HG02798 (cell line): Measurements from ENCODE around the gene ABCC12.
"Not testable (repeated sequence)": the region's sequence is repeated elsewhere in the genome, so short reads cannot be mapped to it uniquely, and the experiment has no call there.

Source experiments
- ATAC-seq: cut with Tn5 transposase; IDR thresholded peaks from one replicate; pipeline ENCODE4 v1.9.1; 2021; ENCODE audit warnings: mild to moderate bottlenecking; ENCODE audit not compliant: unreplicated experiment, poor library complexity

ABCC12 gene

DNA sequence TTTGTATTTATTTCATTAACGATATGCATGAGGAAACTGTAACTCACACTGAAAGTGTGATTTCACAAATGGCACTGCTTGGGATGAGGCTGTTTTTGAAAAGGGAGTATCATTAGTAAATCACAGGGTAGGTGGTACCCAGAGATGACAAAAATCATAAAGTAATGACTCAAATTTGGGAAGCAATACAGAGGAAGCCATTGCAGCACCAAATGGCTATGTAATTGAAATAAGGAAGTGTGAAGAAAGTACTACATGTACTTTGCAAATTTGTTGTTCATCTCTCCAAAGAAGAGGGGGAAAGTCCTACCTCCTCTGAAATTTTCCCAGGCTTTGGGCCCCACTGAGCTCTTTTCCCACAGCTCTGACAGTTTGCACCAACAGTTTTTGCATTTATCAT is 12.3 kb upstream of the ABCC12 start:
- ATAC-seq = no peak

DNA sequence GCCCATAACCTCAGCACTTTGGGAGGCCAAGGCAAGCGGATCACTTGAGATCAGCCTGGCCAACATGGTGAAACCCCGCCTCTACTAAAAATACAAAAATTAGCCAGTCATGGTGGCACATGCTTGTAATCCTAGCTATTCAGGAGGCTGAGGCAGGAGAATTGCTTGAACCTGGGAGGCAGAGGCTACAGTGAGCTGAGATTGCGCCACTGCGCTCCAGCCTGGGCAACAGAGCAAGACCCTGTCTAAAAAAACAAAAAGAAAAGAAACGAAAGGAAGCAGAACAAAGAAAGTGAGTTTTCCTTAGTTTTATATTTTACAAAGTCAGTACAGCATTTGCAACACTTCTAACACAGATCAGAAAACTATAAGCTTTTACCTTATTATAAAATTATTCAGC is 10.8 kb upstream of the ABCC12 start:
- ATAC-seq = not testable (repeated sequence)

DNA sequence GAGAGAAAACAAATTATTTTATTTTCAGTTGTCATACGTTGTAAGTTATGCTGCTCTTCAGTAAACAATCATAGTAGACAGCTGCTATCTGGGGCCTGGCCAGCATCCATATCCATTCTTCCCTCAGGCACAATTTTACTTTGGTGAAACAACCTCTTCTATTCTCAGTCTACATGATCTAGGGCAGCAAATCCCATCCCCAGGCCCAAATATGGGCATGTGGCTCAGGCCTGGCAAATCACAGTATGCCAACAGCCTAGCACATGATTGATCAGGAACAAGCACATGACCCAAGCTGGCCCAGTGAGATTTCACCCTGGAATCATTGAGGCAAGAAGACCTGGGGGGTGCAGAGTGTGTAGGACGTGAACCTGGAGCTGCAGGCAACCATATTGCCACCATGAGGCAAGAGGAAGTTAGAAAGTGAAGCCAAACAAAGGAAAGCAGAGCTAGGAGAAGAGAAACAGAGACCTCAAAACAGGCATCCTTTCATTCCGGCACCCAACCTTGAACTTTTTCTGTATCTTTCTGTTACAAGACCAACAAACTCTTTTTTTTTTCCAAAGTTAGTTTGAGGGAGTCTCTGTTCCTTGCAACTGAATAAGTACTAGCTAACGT is 10.3 kb upstream of the ABCC12 start:
- no peak for ATAC-seq

DNA sequence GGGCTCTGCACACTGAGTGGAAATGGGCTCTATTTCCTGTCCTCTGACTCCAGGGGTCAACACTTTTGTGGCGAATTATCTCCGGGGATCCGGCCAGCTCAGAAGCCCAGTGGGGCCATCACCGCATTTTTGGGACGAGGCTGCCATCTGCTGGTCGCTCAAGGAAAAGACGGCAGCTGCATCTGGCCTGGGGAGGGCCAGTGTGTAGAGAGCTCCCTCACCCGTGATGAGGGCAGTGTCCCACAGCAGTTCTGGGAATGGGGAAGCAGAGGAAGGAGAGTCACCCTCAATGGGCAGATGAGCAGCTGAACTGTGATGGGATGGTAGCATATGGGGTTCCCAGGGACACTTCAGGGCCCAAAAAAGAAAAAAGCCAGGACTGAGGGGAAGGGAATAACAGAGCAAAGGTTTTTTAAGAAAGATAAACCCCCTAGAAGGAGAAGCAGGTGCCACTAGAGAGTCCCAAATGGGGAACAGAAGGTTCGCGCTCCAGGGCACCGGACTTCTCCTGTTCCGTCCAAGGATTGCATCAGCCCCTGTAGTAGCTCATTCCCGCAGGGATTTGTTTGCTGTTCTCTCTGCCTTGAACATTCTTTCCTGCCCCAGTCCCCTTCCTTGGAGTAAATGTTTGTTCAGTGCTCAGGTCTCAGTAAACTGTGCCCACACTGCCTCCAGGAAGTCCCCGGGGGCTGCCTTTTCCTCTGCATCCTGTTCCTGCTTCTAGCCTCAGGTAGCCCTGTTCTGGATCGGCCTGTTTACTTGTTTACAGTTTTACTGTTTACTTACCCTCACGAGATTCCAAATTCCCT is 9.3 kb upstream of the ABCC12 start:
- peak; percentile 94 for ATAC-seq

DNA sequence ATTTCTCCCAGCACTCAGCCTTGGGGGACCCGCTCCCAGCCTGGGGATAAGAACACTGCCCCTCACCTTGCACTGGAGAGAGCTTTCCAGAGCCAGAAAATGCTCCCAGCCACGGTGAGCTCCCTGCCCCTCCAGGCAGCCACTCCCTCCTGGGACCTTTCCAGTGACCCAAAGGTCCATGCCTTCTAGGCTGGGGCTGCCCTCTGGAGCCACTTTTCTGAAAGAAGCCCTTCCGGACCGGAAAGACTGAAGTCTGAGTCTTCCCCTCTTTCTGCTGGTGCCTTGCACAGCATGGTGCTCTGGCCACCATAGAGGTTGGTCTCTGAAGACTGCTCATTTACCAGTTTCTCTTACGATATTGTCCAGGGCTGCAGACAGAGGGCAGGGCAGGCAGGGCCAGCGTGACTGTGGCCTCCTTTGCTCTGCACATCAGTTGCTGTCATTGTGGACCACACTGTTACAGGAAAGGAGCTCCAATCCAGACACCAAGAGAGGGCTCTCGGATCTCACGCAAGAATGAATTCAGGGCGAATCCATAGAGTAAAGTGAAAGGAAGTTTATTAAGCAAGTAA is 7.1 kb upstream of the ABCC12 start:
- ATAC-seq = no peak

DNA sequence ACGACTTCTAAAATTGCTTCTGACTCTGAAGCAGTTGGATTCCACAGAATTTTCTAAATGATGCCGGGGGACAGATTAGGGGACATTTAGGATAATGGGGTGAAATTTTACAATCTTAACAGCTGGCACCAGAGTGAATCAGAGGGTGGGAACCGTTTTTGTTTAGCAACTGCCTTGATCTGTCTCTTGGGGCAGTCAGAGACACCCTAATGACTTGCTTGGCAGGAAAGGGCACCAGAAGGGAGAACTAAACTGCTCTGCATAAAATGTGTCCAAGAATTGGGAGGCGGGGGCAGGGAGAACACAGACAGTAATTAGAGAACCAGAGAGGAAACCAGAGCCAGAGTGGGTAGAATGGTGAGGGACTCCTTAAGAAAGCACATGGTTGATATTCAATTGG is 6.1 kb upstream of the ABCC12 start:
- ATAC-seq = no peak

DNA sequence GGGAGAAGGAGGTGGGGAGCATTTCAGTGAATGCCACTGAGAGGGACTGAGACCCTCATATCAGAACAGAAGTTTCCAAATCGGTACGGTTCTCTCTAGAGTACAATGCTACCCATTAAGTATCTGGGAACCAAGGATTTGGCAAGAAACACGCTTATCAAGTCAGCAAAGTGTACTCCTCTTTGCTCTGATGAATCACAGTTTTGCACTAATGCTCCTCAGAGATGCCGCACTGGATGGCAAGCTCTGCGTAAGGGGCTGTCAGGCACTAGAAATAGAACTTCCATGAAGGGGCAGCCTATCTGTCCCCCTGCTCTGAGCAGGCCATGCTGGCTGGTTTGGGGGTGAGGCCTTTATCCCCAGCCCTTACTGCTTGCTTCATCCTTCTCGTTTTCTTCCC is 4.8 kb upstream of the ABCC12 start:
- ATAC-seq = no peak

DNA sequence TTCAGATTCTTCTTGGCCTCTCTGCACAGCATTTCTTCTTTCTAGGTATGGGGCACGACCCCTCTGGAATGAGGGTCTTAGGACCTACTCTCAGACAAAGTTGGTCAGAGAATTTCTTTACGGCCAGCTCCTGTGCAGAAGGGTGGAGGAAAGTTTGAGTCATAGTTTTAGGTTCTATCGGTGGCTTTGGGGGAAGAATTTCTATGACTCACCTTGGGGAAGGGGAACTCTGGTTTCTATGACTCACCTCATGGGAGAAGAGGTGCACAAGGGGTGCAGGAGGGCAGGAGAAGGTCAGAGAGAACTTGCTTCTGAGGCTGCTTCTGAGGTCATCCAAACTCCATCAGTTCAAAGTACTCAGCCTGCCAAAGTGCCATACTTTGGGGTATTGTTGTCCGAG is 2.5 kb upstream of the ABCC12 start:
- peak; percentile 73 for ATAC-seq

DNA sequence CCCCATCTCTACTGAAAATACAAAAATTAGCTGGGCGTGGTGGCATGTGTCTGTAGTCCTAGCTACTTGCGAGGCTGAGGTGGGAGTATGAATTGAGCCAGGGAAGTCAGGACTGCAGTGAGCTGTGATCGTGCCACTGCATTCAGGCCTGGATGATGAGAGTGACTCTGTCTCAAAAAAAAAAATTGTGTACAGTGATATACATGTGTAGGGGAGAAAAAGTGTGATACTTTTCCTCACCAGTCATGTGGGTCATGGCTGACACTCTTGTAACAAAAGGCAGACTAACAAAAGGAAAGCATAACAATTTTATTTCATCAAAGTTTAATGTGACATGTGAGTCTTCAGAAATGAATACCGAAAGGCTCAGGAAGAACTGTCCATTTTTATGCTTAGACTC is 2.0 kb upstream of the ABCC12 start:
- no peak for ATAC-seq

DNA sequence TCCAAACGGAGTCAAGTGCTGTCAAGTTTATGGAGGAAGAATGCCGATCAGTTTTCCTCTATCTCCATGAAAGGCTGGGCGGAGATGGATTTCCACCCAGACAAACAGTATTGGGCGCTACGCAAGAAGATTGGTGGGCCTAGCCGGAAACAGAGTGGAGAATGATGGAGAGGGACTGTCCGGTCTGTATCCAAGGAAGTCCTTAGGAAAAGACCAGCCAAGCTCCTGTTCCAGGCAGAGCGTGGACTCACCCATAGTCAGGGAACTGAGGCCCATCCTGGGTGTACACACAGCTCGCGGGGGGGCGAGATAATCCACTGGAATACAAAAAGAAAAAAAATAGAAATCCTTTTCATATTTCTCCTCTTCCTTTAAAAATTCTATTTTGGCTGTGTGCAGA is 1.5 kb upstream of the ABCC12 start:
- ATAC-seq = no peak

DNA sequence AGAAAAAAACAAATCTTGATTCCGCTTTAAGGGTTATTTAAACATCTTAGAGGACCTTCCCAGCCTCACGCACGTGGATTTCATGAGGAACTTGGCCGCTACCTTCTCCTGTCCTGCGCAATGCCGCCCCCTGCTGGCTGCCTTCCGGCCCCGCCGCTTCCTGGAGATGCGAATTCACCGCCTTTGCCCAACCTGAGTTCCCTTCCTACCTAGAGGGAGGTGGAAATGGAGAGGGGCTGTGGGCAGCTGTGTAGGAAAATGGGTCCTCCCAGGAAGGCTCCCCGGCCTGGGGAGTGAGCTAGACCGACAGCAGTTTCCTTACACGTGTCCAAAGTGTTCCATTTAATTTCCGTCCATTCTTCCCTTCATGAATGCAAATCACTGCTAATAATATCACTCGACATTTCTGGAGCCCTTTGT is 1.0 kb upstream of the ABCC12 start:
- peak; percentile 49 for ATAC-seq

DNA sequence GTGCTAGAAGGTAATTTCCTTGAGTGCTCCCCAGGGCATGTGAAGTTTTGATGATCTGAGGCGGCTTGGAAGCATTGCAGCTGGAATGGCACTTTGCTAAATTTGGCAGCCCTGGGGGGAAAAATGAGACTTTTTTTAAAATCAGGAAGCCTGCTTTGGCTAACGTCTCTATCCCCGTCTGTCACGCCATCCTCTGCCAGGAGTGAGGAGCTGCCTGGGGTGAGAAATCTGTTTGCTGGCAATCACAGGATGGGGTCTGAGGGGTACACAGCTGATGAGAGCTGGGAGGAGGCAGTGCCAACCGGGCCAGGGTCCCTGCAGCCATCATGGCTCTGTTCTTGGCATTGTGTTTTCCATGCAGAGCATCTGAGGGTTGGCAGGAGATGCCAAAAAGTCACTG is 2.0 kb downstream of the ABCC12 start:
- no peak for ATAC-seq

DNA sequence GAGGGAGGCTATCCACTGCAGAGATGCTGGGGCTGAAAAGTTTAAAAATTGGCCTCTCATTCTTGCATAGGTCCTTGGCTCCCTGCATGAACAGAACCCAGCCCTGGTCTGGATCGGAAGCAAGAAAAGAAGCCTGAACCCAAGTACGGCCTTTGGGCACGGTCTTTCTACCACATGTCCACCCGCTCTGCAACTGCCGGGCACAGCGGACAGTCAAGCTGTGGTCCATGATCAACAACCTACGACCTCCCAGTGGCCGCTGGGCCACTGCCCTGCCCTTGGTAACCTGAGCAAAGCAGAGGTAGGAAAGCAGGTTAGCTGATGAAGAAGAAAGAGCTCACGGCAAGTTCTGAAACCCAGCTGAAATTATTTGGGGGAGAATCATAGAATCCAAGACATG is 3.6 kb downstream of the ABCC12 start:
- no peak for ATAC-seq

DNA sequence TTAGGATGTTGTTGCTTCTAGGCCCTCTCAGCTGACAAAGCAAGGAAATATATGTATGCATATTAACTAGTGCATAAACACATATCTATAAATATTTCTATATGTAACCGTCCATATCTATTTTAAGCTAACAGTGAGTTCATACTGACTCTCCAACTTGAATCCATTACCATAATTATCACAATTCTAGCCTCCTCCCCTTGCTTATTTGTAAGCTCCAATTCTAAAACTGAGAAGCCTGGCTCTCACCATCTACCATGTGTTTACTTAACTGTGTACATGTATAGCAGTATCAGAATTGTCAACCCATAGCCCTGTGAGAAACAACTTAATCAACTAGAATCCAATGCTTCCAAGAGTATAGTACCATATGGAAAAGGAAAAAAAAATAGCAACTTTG is 5.1 kb downstream of the ABCC12 start:
- ATAC-seq = no peak

DNA sequence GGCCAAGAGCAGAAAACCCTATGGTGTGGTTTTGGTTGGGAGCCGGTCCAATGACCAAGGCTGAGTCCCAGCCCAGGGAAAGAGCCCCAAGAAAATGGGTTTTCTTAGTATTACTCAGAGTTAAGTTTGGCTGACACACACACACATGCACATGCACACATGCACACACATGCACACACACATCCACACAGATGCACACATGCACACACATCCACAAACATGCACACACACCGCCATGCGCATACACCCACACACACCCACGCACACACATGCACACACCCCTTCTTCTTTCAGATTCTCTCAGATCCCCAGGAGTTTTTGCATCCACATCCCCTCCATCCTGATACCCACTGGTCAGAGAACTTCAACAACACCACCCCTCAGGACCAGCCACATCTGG is 9.1 kb downstream of the ABCC12 start:
- ATAC-seq = no peak

DNA sequence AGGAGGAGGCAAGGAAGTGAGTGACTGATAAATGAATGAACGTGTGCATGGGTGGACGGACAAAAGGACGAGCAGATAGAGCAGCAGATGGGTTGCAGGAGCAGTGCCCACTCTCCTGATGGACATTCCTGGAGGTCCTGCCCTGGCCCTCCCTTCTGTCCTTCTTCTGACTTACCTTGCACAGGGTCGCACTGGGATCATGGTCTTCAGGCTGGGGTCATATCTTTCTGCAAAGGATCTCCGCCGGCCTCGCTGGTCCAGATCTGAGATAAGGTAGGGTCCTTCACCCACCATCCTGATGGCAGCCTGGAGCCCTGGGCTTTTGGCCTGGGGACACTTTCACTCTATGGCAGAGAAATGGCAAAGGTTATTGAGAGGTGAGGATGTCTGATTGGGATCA is 9.7 kb downstream of the ABCC12 start:
- no peak for ATAC-seq

DNA sequence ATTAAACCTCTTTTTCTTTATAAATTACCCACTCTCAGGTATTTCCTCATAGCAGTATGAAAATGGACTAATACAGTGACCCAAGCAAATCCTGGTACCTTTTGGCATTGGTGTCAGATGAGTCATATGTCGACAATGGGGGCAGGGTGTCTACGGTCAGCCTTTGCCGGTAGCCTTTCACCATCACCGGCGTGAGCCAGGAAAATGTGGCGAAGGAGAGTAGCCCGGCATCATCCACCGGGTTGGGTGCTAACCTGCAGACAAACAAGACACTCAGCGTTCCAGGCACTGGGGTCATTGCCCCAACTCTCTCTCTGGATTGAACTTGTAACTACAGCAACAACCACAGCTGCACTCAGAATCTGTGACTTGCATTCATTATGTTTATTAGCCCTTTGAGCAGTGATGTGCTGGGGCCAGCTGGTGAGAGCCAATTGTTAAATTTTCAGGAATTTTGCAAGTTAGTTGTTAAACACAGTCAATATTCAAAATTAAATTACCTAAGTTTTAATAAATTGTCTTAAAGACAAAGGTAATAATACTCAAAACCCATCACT is 11.9 kb downstream of the ABCC12 start:
- no peak for ATAC-seq

DNA sequence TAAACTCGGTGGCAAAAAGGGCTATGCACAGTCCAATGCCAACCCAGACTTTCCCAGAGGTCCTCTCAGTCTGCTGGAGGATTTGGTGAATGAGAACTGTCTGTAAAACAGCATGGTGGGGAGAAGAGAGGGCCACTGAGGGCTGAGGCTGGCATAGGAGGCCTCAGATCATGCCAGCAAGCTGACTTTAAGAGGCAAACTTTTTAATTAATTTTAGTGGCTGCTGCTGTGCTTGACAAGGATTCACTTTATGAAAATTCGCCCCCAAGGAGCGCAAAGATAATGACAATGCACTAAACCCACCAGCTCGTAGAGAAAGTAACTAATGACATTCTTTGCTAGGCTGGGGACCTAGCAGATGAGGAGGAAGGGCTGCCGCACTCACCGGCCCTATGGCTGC is 15.0 kb downstream of the ABCC12 start:
- no peak for ATAC-seq

DNA sequence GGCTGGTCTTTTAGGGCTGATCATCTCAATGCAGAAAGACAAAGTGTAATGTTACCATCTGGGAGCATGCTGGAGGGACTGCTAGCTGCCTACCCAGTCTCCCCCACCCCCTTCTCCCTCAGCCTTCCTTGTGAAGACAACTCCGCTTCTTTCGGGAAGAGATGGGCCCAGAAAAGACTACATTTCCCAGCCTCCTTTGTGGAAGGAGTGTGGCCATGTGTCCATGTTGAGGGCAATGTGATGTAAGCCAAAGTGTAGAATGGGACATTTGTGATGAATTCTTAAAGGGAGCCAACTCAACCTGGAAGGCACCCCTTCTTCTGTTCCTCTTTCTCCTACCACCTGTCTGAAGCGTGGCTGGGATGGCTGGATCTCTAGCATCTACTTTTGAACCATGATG is 16.3 kb downstream of the ABCC12 start:
- ATAC-seq = no peak

DNA sequence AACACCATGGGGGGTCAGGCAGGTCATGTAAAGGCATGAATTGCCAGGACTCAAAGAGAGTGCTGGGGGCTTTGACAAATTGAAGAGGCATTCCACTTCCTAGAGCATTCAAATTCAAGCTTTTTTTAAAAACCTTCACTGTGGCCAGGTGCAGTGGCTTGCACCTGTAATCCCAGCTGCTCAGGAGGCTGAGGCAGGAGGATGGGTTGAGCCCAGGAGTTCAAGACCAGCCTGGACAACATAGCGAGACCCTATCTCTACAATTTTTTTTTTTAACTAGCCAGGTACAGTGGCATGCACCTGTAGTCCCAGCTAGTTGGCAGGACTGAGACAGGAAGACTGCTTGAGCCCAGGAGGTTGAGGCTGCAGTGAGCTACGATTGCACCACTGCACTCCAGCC is 17.2 kb downstream of the ABCC12 start:
- no peak for ATAC-seq

DNA sequence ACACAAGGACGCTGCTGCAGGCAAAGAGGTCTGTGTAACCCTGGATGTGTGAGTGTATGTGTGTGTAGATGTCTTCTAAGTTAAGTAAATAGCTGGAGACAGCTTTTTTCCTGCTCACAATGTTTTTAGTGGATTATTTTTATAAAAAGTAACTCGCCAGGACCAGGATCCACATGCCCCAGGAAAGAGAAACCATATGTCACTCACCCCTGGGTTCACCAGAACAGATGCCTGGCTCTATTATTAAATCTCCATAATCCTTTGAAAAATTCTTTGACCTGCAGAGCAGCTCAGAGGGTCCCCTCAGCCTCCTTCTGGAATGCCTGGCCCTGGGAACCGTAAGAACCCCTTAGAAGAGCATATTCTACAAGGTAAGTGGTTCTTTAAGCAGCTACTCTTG is 18.0 kb downstream of the ABCC12 start:
- ATAC-seq = no peak
